Activated naive CD4-positive, alpha-beta T cell treated with anti-CD3 and anti-CD28 coated beads for 36 hours (primary cell): ENCODE data around the gene LCN15. TPM values are rescaled to one million over a fixed set of nuclear protein-coding genes. Genes with fewer than 3 reads are reported as not detected.

Experiments used
- CTCF ChIA-PET: fragments of 350-600 bp; sonication (Branson Sonifier 250); formaldehyde crosslinking; loops from one replicate; lab custom pipeline; 2021; ENCODE audit warnings: antibody characterized with exemption; lab: Charles Lee
- DNase-seq: peaks from one replicate; pipeline ENCODE4 v3.0.0-alpha.2; 2020
- H3K27ac Mint-ChIP-seq: one replicate; pipeline ENCODE4 v1.8.0; 2021; ENCODE audit warnings: mild to moderate bottlenecking, mixed read lengths
- H3K27me3 Mint-ChIP-seq: one replicate; pipeline ENCODE4 v1.8.0; 2021; ENCODE audit warnings: low read depth, mixed read lengths
- H3K36me3 Mint-ChIP-seq: one replicate; pipeline ENCODE4 v1.8.0; 2021; ENCODE audit warnings: low read depth, mixed read lengths
- H3K4me1 Mint-ChIP-seq: one replicate; pipeline ENCODE4 v1.8.0; 2021; ENCODE audit warnings: low read depth, mixed read lengths
- H3K4me3 Mint-ChIP-seq: one replicate; pipeline ENCODE4 v1.8.0; 2021; ENCODE audit warnings: mild to moderate bottlenecking, moderate library complexity, mixed read lengths
- H3K9me3 Mint-ChIP-seq: one replicate; pipeline ENCODE4 v1.8.0; 2021; ENCODE audit warnings: mixed read lengths
- intact Hi-C: fragments of 100-400 bp; cut with micrococcal nuclease; formaldehyde crosslinking; loops from one replicate; pipeline ENCODE4 v1.15.1; 2023
- total RNA-seq, 2 experiments: library from RNA; stranded (reverse); gene quantifications; one replicate each; pipeline ENCODE4 v1.2.3, GENCODE V29; 2021

The LCN15 gene
- total RNA-seq, 2 experiments from 2014 or later: not detected

DNA sequence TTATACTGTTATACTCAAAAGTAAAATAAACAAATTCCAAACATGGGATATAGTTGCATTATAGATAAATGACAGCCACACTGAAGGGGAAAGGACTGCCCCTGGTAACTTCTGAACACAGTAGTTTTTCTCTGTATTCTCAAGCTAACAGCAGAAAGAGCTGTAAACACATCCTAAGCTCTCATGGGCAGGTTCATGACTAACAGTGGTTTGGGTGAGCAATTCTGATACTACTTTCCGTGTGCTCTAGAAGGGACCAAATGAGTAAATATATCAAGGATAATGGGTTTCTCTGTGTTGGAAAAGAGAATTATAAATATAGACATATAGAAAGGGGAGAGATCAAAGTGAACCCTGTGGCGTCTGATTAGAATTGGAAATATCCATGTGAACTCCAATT, 13.8 kb downstream of the LCN15 start:
- intact Hi-C loops: loop anchor here (1.0 kb wide), 1 partner anchor 16 kb away; no protein-coding TSS in a partner anchor
- no peak overlapping the region for H3K4me3 Mint-ChIP-seq
- no peak for DNase-seq

GRCh38 chr9:136748666-136749611, 15.4 kb downstream of the LCN15 start:
- CTCF ChIA-PET: interaction anchor here (1.8 kb wide), 1 partner anchor 19 kb away, joined by 8 read pairs; no protein-coding TSS in a partner anchor
- peaks cover 20% of the 10 kb centered on the region for H3K9me3 Mint-ChIP-seq
- intact Hi-C loops: no loop called here
- peaks cover 10% of the 10 kb centered on the region for H3K4me1 Mint-ChIP-seq
- H3K27ac Mint-ChIP-seq: no peak overlapping the region
- H3K27me3 Mint-ChIP-seq: peaks cover 9% of the 10 kb centered on the region
- DNase-seq: no peak
- no peak overlapping the region for H3K4me3 Mint-ChIP-seq
- peaks cover 8% of the 10 kb centered on the region for H3K36me3 Mint-ChIP-seq

More for the DNA sequence above, 13.8 kb downstream of the LCN15 start:
- Mint-ChIP-seq H3K9me3 (peaks cover 21% of the 10 kb centered on the region), H3K27me3 (peaks cover 9% of the 10 kb centered on the region), H3K27ac (no peak overlapping the region), H3K4me1 (peaks cover 10% of the 10 kb centered on the region), H3K36me3 (peaks cover 8% of the 10 kb centered on the region)
- CTCF ChIA-PET: interaction anchor here (0.9 to 1.8 kb wide), 2 partner anchors 9 to 21 kb away, joined by 3 to 8 read pairs; no protein-coding TSS in a partner anchor

GRCh38 chr9:136748201-136748600, 16.1 kb downstream of the LCN15 start, which contains the start of gene LCN6:
LCN6 (minus strand) TSS chr9:136748525; CDS start chr9:136748483, 42 bp downstream.
- peaks cover 10% of the 10 kb centered on the region for H3K4me1 Mint-ChIP-seq
- H3K9me3 Mint-ChIP-seq: peaks cover 20% of the 10 kb centered on the region
- no peak within 1 kb of the TSS for H3K4me3 Mint-ChIP-seq
- intact Hi-C loops: no loop called here
- H3K27me3 Mint-ChIP-seq: peaks cover 9% of the 10 kb centered on the region
- CTCF ChIA-PET: no interaction called here
- no peak within 1 kb of the TSS for H3K27ac Mint-ChIP-seq
- H3K36me3 Mint-ChIP-seq: peaks cover 8% of the 10 kb centered on the region
- DNase-seq: no peak

DNA sequence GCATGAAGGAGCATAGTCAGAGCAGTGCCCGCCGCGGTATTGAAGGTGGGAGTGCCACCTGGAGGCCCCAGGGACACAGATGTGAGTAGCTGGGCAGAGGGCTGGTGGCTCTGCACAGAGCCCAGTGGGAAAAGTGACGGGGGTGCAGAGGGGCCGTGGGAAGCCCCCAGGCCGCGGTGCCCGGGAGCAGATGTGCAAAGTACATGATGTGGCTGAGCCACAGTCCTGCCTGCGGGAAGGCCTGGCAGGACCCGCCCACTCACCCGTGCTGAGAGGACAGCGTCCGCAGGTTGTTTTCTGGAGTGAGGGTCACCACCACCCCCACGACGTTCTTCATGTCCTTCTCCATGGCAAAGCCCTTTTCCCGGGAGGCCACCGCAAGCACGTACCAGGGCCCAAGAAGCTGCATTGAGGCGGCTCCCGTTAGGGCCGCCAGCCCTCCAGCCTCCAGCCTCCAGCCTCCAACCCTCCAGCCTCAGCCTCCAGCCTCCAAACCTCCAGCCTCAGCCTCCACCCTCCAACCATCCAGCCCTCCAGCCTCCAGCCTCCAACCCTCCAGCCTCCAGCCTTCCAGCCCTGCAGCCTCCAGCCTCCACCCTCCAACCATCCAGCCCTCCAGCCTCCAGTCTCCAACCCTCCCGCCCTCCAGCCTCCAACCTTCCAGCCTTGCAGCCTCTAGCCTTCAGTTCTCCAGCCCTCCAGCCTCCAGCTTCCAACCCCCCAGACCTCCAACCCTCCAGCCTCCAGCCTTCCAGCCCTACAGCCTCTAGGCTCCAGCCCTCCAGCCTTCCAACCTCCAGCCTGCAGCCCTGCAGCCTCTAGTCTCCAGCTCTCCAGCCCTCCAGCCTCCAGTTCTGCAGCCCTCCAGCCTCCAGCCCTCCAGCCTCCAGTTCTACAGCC, 16.9 kb downstream of the LCN15 start:
- H3K4me3 Mint-ChIP-seq: no peak overlapping the region
- H3K9me3 Mint-ChIP-seq: peaks cover 14% of the 10 kb centered on the region
- H3K27me3 Mint-ChIP-seq: peaks cover 8% of the 10 kb centered on the region
- peaks cover 11% of the 10 kb centered on the region for H3K4me1 Mint-ChIP-seq
- CTCF ChIA-PET: interaction anchor here (0.6 kb wide), 1 partner anchor 24 kb away, joined by 5 read pairs; no protein-coding TSS in a partner anchor
- peaks cover 5% of the 10 kb centered on the region for H3K36me3 Mint-ChIP-seq
- H3K27ac Mint-ChIP-seq: no peak overlapping the region
- intact Hi-C loops: no loop called here
- no peak for DNase-seq

DNA sequence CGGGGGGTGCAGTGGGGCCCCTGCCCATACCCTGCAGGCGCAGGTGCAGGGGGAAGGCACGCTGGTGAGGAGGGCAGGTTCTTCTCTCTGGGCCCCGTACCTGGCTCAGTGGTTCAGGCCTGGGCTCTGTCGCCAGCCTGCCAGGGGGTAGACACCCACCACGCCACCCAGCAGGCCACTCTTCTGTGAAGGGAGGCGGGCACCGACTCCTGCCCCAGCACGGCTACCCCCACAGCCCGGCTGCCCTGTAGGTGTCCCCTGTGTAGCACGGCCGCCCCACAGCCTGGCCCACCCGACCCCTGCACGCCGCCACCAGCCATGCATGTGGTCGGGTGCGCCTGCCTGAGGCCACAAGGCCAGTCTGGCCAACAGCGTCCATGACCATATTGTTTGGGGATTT, 17.7 kb downstream of the LCN15 start:
- Mint-ChIP-seq H3K27me3 (peaks cover under 1% of the 10 kb centered on the region), H3K4me1 (peaks cover 18% of the 10 kb centered on the region), H3K27ac (no peak overlapping the region), H3K36me3 (peaks cover 1% of the 10 kb centered on the region), H3K9me3 (peaks cover 6% of the 10 kb centered on the region), H3K4me3 (no peak overlapping the region)
- intact Hi-C loops: no loop called here
- DNase-seq: no peak
- CTCF ChIA-PET: no interaction called here

DNA sequence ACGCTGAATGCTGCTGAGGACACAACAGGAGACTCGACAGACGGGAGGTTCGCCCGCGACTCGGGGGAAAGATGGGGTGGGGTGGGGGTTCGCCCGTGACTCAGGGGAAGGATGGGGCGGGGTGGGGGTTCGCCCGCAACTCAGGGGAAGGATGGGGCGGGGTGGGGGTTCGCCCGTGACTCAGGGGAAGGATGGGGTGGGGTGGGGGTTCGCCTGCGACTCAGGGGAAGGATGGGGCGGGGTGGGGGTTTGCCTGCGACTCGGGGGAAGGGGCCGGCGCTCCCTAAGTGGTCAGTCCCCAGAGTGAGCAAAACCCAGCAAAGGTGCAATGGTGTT, 18.2 kb downstream of the LCN15 start:
- CTCF ChIA-PET: no interaction called here
- intact Hi-C loops: no loop called here
- Mint-ChIP-seq H3K27me3 (no peaks in the 10 kb centered on the region), H3K4me1 (peaks cover 23% of the 10 kb centered on the region), H3K36me3 (no peaks in the 10 kb centered on the region), H3K9me3 (peaks cover 3% of the 10 kb centered on the region), H3K27ac (no peak overlapping the region), H3K4me3 (no peak overlapping the region)
- no peak for DNase-seq

- no peaks in the 10 kb centered on the region for H3K27me3 Mint-ChIP-seq
- no peaks in the 10 kb centered on the region for H3K36me3 Mint-ChIP-seq
- DNase-seq: no peak
- H3K9me3 Mint-ChIP-seq: peaks cover under 1% of the 10 kb centered on the region
- intact Hi-C loops: no loop called here
- peaks cover 21% of the 10 kb centered on the region for H3K4me1 Mint-ChIP-seq
- no peak overlapping the region for H3K4me3 Mint-ChIP-seq
- CTCF ChIA-PET: interaction anchor here (0.6 to 1.2 kb wide), 2 partner anchors 17 to 38 kb away, joined by 3 to 4 read pairs; no protein-coding TSS in a partner anchor
- no peak overlapping the region for H3K27ac Mint-ChIP-seq
These were observed 18.7 kb downstream of the LCN15 start for GRCh38 chr9:136745389-136746154.

- Mint-ChIP-seq H3K27ac (no peak overlapping the region), H3K36me3 (no peaks in the 10 kb centered on the region), H3K4me1 (peaks cover 18% of the 10 kb centered on the region), H3K4me3 (no peak overlapping the region), H3K9me3 (no peaks in the 10 kb centered on the region), H3K27me3 (no peaks in the 10 kb centered on the region)
- CTCF ChIA-PET: interaction anchor here (0.5 to 1.2 kb wide), 4 partner anchors 16 to 256 kb away, joined by 3 to 4 read pairs (median 4); no protein-coding TSS in a partner anchor
- no peak for DNase-seq
- intact Hi-C loops: no loop called here
These were observed 19.5 kb downstream of the LCN15 start for GRCh38 chr9:136744773-136745172.

DNA sequence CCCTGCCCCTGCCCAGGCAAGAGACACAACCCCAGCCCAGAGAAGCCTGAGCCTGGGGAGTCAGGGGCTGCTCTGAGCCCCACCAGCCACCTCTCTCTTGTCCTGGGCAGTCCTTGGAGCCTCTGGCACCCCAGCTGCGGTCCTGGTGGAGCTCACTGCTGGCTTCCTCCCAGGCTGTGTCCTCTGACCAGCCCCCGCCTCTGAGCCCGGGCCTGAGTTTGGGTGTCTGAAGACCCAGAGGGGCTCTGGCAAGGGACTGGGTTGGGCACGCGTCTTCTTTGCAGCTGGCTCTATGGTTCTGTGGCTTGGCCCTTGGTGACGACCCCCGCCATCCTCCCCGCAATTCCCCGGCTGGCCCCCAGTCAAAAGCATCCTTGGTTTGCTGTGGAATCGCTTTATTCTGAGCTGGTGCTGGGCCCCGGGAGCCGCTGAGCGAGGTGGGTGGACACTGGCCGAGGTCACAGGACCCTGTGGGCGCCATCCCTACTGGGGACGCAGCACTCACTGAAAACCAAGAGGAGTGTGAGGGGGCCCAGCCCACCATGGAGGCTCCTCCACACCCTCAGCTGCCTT, 20.6 kb downstream of the LCN15 start:
- H3K9me3 Mint-ChIP-seq: no peaks in the 10 kb centered on the region
- intact Hi-C loops: no loop called here
- no peaks in the 10 kb centered on the region for H3K27me3 Mint-ChIP-seq
- DNase-seq: no peak
- no peak overlapping the region for H3K27ac Mint-ChIP-seq
- H3K4me1 Mint-ChIP-seq: peaks cover 18% of the 10 kb centered on the region
- H3K36me3 Mint-ChIP-seq: no peaks in the 10 kb centered on the region
- H3K4me3 Mint-ChIP-seq: no peak overlapping the region
- CTCF ChIA-PET: interaction anchor here (4.5 kb wide), 1 partner anchor 14 kb away, joined by 14 read pairs; the partner anchor contains the start of gene LCN8

GRCh38 chr9:136742591-136743391, 21.5 kb downstream of the LCN15 start, which contains the start of gene LCN10:
LCN10 (minus strand) TSS chr9:136742940; CDS start chr9:136742903, 37 bp downstream.
- no peak within 1 kb of the TSS for H3K27ac Mint-ChIP-seq
- intact Hi-C loops: no loop called here
- CTCF ChIA-PET: interaction anchor here (1.3 to 4.5 kb wide), 2 partner anchors 15 kb away, joined by 4 to 14 read pairs; partner anchors contain the start of gene LCN8
- no peaks in the 10 kb centered on the region for H3K36me3 Mint-ChIP-seq
- no peaks in the 10 kb centered on the region for H3K9me3 Mint-ChIP-seq
- no peak for DNase-seq
- peak within 1 kb of the TSS; percentile 61 for H3K4me3 Mint-ChIP-seq
- H3K4me1 Mint-ChIP-seq: peaks cover 18% of the 10 kb centered on the region
- H3K27me3 Mint-ChIP-seq: no peaks in the 10 kb centered on the region
